Neuronal stem cell (in vitro differentiated cells): ENCODE results near the gene H2BK1.
A peak's percentile ranks its signal among the peaks of the same experiment; 100 is the strongest.

Experiments used
- DNase-seq: peaks from one replicate; pipeline ENCODE4 v3.0.0-alpha.2; 2013; ENCODE audit warnings: low spot score
- H2AFZ ChIP-seq: one replicate; pipeline ENCODE4 v1.6.1; 2013; ENCODE audit warnings: mild to moderate bottlenecking, low read length, inconsistent platforms
- H2AK5ac ChIP-seq: 2 replicates; pipeline ENCODE4 v1.6.1; 2013; ENCODE audit warnings: low read depth, mild to moderate bottlenecking, inconsistent platforms, low read length, moderate library complexity, mixed read lengths
- H2BK120ac ChIP-seq: 2 replicates; pipeline ENCODE4 v1.6.1; 2013; ENCODE audit warnings: low read depth, mild to moderate bottlenecking, inconsistent platforms, low read length, moderate library complexity, mixed read lengths
- H2BK12ac ChIP-seq: one replicate; pipeline ENCODE4 v1.6.1; 2013; ENCODE audit warnings: low read length, inconsistent platforms
- H2BK15ac ChIP-seq: 2 replicates; pipeline ENCODE4 v1.6.1; 2013; ENCODE audit warnings: mild to moderate bottlenecking, low read length, inconsistent platforms, mixed read lengths
- H2BK5ac ChIP-seq: one replicate; pipeline ENCODE4 v1.6.1; 2013; ENCODE audit warnings: inconsistent platforms, mild to moderate bottlenecking, low read length, moderate library complexity
- H3K14ac ChIP-seq: one replicate; pipeline ENCODE4 v1.6.1; 2013; ENCODE audit warnings: low read length, inconsistent platforms
- H3K18ac ChIP-seq: 2 replicates; pipeline ENCODE4 v1.6.1; 2013; ENCODE audit warnings: low read length, inconsistent platforms
- H3K23ac ChIP-seq: 2 replicates; pipeline ENCODE4 v1.6.1; 2013; ENCODE audit warnings: low read depth, mild to moderate bottlenecking, mixed read lengths, low read length, inconsistent platforms; ENCODE audit not compliant: poor library complexity
- H3K27ac ChIP-seq: replicated peaks from 3 replicates; pipeline ENCODE4 v1.5.1; 2013; ENCODE audit warnings: low read length, inconsistent platforms
- H3K27me3 ChIP-seq, 3 experiments: 2 replicates each; pipeline ENCODE4 v1.6.1; 2013; ENCODE audit warnings: low read length in 3 of 3, mild to moderate bottlenecking in 2 of 3, inconsistent platforms in 1 of 3, low read depth in 1 of 3, mixed read lengths in 1 of 3, moderate library complexity in 1 of 3; ENCODE audit not compliant: control insufficient read depth in 3 of 3, insufficient read depth in 3 of 3
- H3K36me3 ChIP-seq, 2 donors: replicated peaks in 1 of 2; 2 replicates each; pipeline ENCODE4 v1.6.1; 2013; ENCODE audit warnings: low read length in 2 of 2; ENCODE audit not compliant: control insufficient read depth in 2 of 2, insufficient read depth in 2 of 2
- H3K4ac ChIP-seq: 2 replicates; pipeline ENCODE4 v1.6.1; 2013; ENCODE audit warnings: inconsistent platforms, mild to moderate bottlenecking, low read length, moderate library complexity
- H3K4me1 ChIP-seq, 2 donors: 1 replicate in 1 of 2; 2 replicates in 1 of 2; pipeline ENCODE4 v1.6.1; 2013; ENCODE audit warnings: low read length in 2 of 2, low read depth in 1 of 2; ENCODE audit not compliant: control insufficient read depth in 2 of 2, insufficient read depth in 1 of 2
- H3K4me2 ChIP-seq: one replicate; pipeline ENCODE4 v1.6.1; 2013; ENCODE audit warnings: mild to moderate bottlenecking, low read length, inconsistent platforms; ENCODE audit not compliant: insufficient read depth, poor library complexity, severe bottlenecking
- H3K4me3 ChIP-seq, 2 donors: 2 replicates each; pipeline ENCODE4 v1.5.1; 2013; ENCODE audit warnings: low read length in 2 of 2, mild to moderate bottlenecking in 2 of 2, inconsistent platforms in 1 of 2, moderate library complexity in 1 of 2
- H3K79me1 ChIP-seq: one replicate; pipeline ENCODE4 v1.6.1; 2013; ENCODE audit warnings: low read depth, mild to moderate bottlenecking, inconsistent platforms, low read length, moderate library complexity
- H3K9ac ChIP-seq: one replicate; pipeline ENCODE4 v1.6.1; 2013; ENCODE audit warnings: mild to moderate bottlenecking, low read depth, low read length, inconsistent platforms; ENCODE audit not compliant: poor library complexity
- H3K9me3 ChIP-seq, 2 donors: replicated peaks in 1 of 2; 2 replicates each; pipeline versions ENCODE3 to v1.6.1; 2013; ENCODE audit warnings: low read length in 2 of 2, mild to moderate bottlenecking in 2 of 2, inconsistent platforms in 1 of 2, low read depth in 1 of 2, mixed read lengths in 1 of 2, moderate library complexity in 1 of 2; ENCODE audit not compliant: control insufficient read depth in 2 of 2, insufficient read depth in 1 of 2
- H4K8ac ChIP-seq: one replicate; pipeline ENCODE4 v1.6.1; 2013; ENCODE audit warnings: low read depth, mild to moderate bottlenecking, inconsistent platforms, low read length, moderate library complexity
- H4K91ac ChIP-seq: one replicate; pipeline ENCODE4 v1.6.1; 2013; ENCODE audit warnings: low read length, low read depth, mild to moderate bottlenecking, inconsistent platforms; ENCODE audit not compliant: poor library complexity
- WGBS, 2 donors: extraction: QIAGEN DNeasy Blood & Tissue Kit; methylation state at CpG; one replicate each; pipeline ENCODE4 v1.1.7; 2013; ENCODE audit warnings: missing lambda C conversion rate in 2 of 2, mixed read lengths in 1 of 2; ENCODE audit not compliant: insufficient read length in 2 of 2, insufficient replicate concordance in 1 of 2; ENCODE audit errors: extremely low coverage in 2 of 2; 5-methylcytosine and 5-hydroxymethylcytosine counted together

The H2BK1 gene

DNA sequence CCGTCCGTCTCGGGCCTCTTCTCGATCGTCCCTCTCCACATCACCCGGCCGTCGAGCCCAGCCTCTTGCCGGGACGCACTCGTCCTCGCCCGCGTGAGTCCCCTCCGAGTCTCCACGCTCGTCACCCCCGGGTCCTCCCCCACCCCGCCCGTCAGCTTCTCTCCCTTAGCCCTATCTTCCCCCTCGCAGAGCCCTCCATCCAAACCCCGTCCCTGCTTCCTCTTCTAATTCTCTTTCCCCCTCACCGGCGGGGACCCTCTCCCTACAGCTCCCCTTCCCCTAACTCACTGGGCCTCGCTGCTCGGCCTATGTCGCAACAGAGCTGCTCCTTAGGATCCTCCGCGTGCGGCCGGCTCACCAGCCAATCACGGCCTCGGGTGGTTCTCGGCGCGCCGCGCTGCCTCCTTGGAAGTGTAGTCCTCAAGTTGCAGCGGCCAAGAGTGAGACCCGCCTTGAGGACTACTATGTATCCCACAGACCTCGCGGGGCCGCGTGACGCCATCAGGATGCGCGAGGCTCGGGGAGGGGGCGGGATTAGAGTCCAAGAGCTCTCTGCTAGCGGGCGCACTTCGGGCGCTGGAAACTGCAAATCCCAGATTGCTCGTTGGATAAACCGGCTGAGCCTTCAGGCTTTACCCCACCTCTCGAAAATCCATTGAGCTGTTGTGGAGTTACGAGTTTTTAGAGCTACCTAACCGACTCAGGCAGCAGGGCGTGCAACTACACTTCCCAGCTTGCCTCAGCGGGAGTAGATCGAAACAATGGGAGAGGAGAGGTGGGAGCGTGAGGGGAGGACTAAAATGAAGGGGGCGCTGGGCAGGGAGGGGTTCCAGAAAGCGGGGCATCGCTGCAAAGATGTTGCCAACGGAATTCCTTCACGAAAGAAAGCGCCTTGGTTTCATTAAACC lies 16.8 kb upstream of the H2BK1 start, which contains the start of gene ABCF2:
TSS of gene ABCF2 (minus strand) at position 331 of the 908 bp plus-strand sequence. CDS start 747 bp downstream, outside the sequence.
- Histone ChIP-seq H3K36me3 (peaks cover 23 to 38% of the 10 kb centered on the region in 2 donors), H3K27me3 (no peaks in the 10 kb centered on the region), H3K4me2 (peak within 1 kb of the TSS; percentile 80), H3K4me3 (peak within 1 kb of the TSS; percentile 84 to 88), H4K91ac (no peak within 1 kb of the TSS), H3K79me1 (peaks cover 6% of the 10 kb centered on the region), H3K14ac (no peak within 1 kb of the TSS), H2AK5ac (no peak within 1 kb of the TSS), H3K18ac (peak within 1 kb of the TSS; percentile 55), H3K9ac (peak within 1 kb of the TSS; percentile 98), H2BK5ac (peak within 1 kb of the TSS; percentile 68), H3K9me3 (no peaks in the 10 kb centered on the region), H3K23ac (peak within 1 kb of the TSS; percentile 96), H2BK120ac (no peak within 1 kb of the TSS), H3K4me1 (peaks cover 7 to 17% of the 10 kb centered on the region in 2 donors), H4K8ac (no peak within 1 kb of the TSS), H2AFZ (peak within 1 kb of the TSS; percentile 90), H3K27ac (peak within 1 kb of the TSS; percentile 96), H3K4ac (no peak within 1 kb of the TSS), H2BK12ac (no peak within 1 kb of the TSS), H2BK15ac (no peak within 1 kb of the TSS)
- DNase-seq = peak; percentile 99
- no CpG with 5 or more reads among the region's 68 CpGs for WGBS, 2 donors

DNA sequence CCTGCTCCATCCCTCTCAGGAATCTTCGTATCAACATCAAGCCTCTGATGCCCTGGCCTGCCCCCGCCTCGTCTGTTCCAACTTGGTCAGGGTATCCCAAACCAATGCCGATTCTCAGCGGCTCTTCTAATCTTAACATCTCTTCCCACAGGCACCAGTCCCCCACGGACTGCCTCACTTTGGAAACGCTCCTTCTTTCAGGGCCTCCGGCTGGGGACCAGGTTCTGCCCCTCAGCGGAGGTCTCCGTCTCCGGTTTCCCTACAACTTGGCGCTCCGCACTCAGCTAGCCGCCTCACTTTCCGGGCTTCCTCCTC lies 16.2 kb upstream of the H2BK1 start:
- peak overlapping the region; percentile 98 for H3K9ac ChIP-seq
- no peak overlapping the region for H3K27ac ChIP-seq
- no peak overlapping the region for H3K14ac ChIP-seq
- H3K4me3 ChIP-seq = peak overlapping the region; percentile 84 to 88
- WGBS, 2 donors = no CpG with 5 or more reads among the region's 15 CpGs
- no peak overlapping the region for H2BK12ac ChIP-seq
- H4K91ac ChIP-seq = no peak overlapping the region
- H3K18ac ChIP-seq = peak overlapping the region; percentile 7
- H2BK15ac ChIP-seq = no peak overlapping the region
- H3K4ac ChIP-seq = no peak overlapping the region
- H4K8ac ChIP-seq = no peak overlapping the region
- H3K36me3 ChIP-seq = peaks cover 26 to 44% of the 10 kb centered on the region in 2 donors
- peak overlapping the region; percentile 85 for H2AFZ ChIP-seq
- H3K27me3 ChIP-seq = no peaks in the 10 kb centered on the region
- peaks cover 6% of the 10 kb centered on the region for H3K79me1 ChIP-seq
- peak overlapping the region; percentile 68 for H2BK5ac ChIP-seq
- H3K4me2 ChIP-seq = peak overlapping the region; percentile 80
- no peak overlapping the region for H2BK120ac ChIP-seq
- DNase-seq = no peak
- H2AK5ac ChIP-seq = no peak overlapping the region
- H3K23ac ChIP-seq = peak overlapping the region; percentile 96
- no peaks in the 10 kb centered on the region for H3K9me3 ChIP-seq
- H3K4me1 ChIP-seq = peaks cover 7 to 17% of the 10 kb centered on the region in 2 donors

- Histone ChIP-seq H3K4me1 (peaks cover 7 to 16% of the 10 kb centered on the region in 2 donors), H2AK5ac (no peak overlapping the region), H2BK120ac (no peak overlapping the region), H3K4me3 (peak overlapping the region; percentile 84 to 88), H4K91ac (no peak overlapping the region), H3K9ac (peak overlapping the region; percentile 98), H3K4ac (no peak overlapping the region), H3K27me3 (no peaks in the 10 kb centered on the region), H2BK5ac (no peak overlapping the region), H2AFZ (no peak overlapping the region), H3K4me2 (peak overlapping the region; percentile 80), H3K79me1 (peaks cover 6% of the 10 kb centered on the region), H3K36me3 (peaks cover 28 to 47% of the 10 kb centered on the region in 2 donors), H2BK15ac (no peak overlapping the region), H3K27ac (no peak overlapping the region), H3K18ac (no peak overlapping the region), H3K23ac (no peak overlapping the region), H2BK12ac (no peak overlapping the region), H3K9me3 (no peaks in the 10 kb centered on the region), H3K14ac (no peak overlapping the region), H4K8ac (no peak overlapping the region)
- WGBS, 2 donors = no CpG with 5 or more reads among the region's 8 CpGs
- no peak for DNase-seq
Measured at GRCh38 chr7:151225948-151226510, 15.7 kb upstream of the H2BK1 start.

- Histone ChIP-seq H2BK12ac (no peak overlapping the region), H4K91ac (no peak overlapping the region), H3K14ac (no peak overlapping the region), H3K4me1 (peaks cover 7 to 15% of the 10 kb centered on the region in 2 donors), H3K9ac (peak overlapping the region; percentile 13), H3K4me2 (no peak overlapping the region), H3K18ac (no peak overlapping the region), H3K9me3 (no peaks in the 10 kb centered on the region), H2BK5ac (no peak overlapping the region), H3K27me3 (no peaks in the 10 kb centered on the region), H3K4ac (no peak overlapping the region), H2BK15ac (no peak overlapping the region), H3K23ac (no peak overlapping the region), H2AFZ (no peak overlapping the region), H2AK5ac (no peak overlapping the region), H3K4me3 (no peak overlapping the region), H3K36me3 (peaks cover 40 to 68% of the 10 kb centered on the region in 2 donors), H3K27ac (no peak overlapping the region), H3K79me1 (peaks cover 6% of the 10 kb centered on the region), H4K8ac (no peak overlapping the region), H2BK120ac (no peak overlapping the region)
- DNase-seq = no peak
- no CpG with 5 or more reads among the region's 14 CpGs for WGBS, 2 donors
Measured at GRCh38 chr7:151223728-151224127, 13.4 kb upstream of the H2BK1 start.
